GM12873 (cell line): Measurements from ENCODE around the gene TTLL1.

ENCODE experiments used
- CTCF ChIP-seq: IDR thresholded peaks from 2 replicates; pipeline ENCODE4 v1.5.1; 2012; ENCODE audit warnings: low read depth, mild to moderate bottlenecking, moderate library complexity, low read length, control low read depth; ENCODE audit not compliant: insufficient read depth; ENCODE audit errors: missing control alignments

Gene TTLL1

GRCh38 chr22:42994276-42994916 is 94.8 kb downstream of the TTLL1 start:
- TF ChIP-seq CTCF: no peak

GRCh38 chr22:42993651-42994275 is 95.4 kb downstream of the TTLL1 start:
- no peak for TF ChIP-seq CTCF

- TF ChIP-seq CTCF: no peak
Observed at GRCh38 chr22:42992886-42993479, 96.2 kb downstream of the TTLL1 start.

- no peak for TF ChIP-seq CTCF
Observed at GRCh38 chr22:42992092-42992491, 97.1 kb downstream of the TTLL1 start.

GRCh38 chr22:42991010-42991651 is 98.1 kb downstream of the TTLL1 start:
- TF ChIP-seq CTCF: no peak

- no peak for TF ChIP-seq CTCF
Observed at GRCh38 chr22:42990131-42990838, 98.9 kb downstream of the TTLL1 start.
